ENCODE data around the gene PLXNA4.

Gene PLXNA4

DNA sequence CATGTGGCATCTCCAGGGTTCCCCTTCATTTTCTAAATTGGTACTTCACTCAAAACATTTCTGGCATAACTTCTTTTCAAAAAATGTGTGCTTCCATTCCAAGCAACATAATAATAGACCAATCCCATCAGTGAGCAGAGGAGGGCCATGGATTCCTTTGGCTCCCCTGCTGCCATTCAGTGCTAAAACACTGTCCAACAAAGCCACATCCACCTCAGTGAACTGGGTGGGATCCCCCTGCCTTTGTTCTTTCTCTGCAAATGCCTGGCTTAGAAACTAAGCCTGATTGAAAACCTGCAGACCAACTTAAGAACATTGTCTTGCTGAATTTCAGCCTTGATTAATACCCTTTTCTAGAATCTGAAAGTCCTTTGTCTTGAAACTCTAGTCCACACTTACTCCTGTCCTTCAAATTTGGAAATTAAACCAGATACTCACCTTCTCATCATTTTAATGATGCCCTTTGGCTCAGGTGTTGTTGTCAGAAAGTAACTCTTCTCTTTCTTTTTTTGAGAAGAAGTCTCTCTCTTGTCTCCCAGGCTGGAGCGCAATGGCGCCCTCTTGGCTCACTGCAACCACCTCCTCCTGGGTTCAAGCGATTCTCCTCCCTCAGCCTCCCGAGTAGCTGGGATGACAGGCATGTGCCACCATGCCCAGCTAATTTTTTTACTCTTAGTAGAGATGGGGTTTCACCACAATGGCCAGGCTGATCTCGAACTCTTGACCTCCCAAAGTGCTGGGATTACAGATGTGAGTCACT, 132.3 kb downstream of the PLXNA4 start:
- POLR2A ChIA-PET (ENCODE audit: low non-redundant PET): no interaction called here
- CTCF ChIA-PET: interaction anchor here (0.6 kb wide), 1 partner anchor 1786 kb away, joined by 7 read pairs; no protein-coding TSS in a partner anchor
- no peak overlapping the region for H3K27ac ChIP-seq
- TF ChIP-seq, protein P1, sequence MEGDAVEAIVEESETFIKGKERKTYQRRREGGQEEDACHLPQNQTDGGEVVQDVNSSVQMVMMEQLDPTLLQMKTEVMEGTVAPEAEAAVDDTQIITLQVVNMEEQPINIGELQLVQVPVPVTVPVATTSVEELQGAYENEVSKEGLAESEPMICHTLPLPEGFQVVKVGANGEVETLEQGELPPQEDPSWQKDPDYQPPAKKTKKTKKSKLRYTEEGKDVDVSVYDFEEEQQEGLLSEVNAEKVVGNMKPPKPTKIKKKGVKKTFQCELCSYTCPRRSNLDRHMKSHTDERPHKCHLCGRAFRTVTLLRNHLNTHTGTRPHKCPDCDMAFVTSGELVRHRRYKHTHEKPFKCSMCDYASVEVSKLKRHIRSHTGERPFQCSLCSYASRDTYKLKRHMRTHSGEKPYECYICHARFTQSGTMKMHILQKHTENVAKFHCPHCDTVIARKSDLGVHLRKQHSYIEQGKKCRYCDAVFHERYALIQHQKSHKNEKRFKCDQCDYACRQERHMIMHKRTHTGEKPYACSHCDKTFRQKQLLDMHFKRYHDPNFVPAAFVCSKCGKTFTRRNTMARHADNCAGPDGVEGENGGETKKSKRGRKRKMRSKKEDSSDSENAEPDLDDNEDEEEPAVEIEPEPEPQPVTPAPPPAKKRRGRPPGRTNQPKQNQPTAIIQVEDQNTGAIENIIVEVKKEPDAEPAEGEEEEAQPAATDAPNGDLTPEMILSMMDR (conservative IDR thresholded peaks at IDR 0.05; ENCODE audit: low read depth): no peak
- DNase-seq (ENCODE audit: low spot score): no peak

DNA sequence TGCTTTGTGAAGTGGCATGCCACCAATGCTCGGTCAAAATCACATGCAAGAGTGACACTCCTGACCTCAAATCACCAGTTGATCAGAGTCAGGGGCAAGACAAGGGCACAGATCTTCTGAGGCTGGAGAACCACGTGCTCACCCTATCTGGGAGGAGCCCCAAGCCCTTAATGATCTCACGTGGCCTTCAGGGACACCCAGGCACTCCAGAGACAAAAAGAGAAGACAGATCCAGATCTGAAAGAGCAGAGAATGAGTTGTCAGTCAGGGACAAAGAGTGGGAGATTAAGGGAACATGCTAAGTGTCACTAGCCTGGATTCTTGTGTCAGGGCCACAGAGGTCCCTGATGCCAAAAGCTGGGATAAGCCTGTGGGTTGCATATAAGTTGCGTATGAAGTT, 134.3 kb downstream of the PLXNA4 start:
- ChIA-PET CTCF (no interaction called here), POLR2A (ENCODE audit: low non-redundant PET) (no interaction called here)
- DNase-seq (ENCODE audit: low spot score): no peak
- no peak overlapping the region for H3K27ac ChIP-seq
- TF ChIP-seq, protein P1 (conservative IDR thresholded peaks at IDR 0.05; ENCODE audit: low read depth): no peak

DNA sequence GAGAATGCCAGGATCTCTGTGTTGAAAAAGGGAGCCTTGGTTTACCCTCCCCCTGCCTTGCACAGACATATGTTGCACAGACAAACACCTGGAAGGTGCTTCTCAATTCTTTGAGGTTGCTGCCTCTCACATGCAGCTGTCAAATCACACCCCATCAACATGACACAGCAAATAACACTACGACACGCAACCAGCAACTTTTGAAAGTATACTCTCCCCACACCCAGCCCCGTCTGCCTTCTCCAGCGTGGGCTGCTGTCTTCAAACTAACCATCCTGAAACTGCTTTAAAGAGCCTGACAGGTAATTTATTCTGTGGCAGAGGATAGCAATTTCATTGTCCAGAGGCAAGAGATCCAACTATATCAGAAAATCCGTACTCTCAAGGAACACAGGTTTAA, 136.1 kb downstream of the PLXNA4 start:
- H3K27ac ChIP-seq: no peak overlapping the region
- ChIA-PET CTCF (no interaction called here), POLR2A (ENCODE audit: low non-redundant PET) (no interaction called here)
- TF ChIP-seq, protein P1 (conservative IDR thresholded peaks at IDR 0.05; ENCODE audit: low read depth): no peak
- no peak for DNase-seq (ENCODE audit: low spot score)

DNA sequence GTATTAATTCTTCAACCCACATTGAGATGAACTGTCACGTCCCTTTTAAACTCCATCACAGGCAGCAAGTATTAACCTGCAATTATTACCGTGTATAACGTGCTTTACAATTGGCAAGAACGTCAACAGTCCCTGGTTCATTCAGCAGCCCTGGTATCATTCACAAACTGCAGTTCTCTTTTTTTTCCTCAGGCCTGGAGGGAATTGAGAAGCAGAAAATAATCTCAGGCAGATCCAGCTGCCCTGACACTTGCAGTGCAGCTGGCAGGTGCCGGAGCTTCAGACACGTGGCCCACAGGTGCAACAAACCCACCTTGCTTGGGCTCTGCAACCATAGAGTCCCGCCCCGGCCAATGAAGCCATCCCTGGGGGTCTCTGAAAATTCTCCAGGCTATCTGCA, 137.3 kb downstream of the PLXNA4 start:
- no peak for DNase-seq (ENCODE audit: low spot score)
- POLR2A ChIA-PET (ENCODE audit: low non-redundant PET): no interaction called here
- CTCF ChIA-PET: interaction anchor here (0.6 kb wide), 1 partner anchor 798 kb away, joined by 3 read pairs; no protein-coding TSS in a partner anchor
- TF ChIP-seq, protein P1 (conservative IDR thresholded peaks at IDR 0.05; ENCODE audit: low read depth): no peak
- H3K27ac ChIP-seq: no peak overlapping the region

DNA sequence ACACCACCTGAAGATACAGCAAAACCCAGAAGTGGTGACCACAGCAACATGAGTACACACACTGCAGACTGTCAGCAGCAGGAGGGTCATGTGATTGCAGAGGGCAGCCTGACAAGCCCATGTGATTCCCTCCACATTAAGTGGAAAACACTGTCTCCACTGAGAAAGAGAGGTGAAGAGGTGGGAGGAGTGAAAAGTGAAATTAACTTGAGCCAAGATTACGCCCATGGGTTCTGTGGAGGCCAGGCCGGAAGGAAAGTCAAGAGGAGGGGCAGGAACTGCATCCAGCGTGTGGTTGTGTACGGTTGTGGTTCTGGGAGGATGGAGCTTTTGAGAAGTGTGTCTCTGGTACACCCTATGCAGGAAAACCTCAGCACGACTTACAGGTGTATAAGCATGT, 138.5 kb downstream of the PLXNA4 start:
- ChIA-PET CTCF (no interaction called here), POLR2A (ENCODE audit: low non-redundant PET) (no interaction called here)
- no peak for DNase-seq (ENCODE audit: low spot score)
- TF ChIP-seq, protein P1 (conservative IDR thresholded peaks at IDR 0.05; ENCODE audit: low read depth): no peak
- H3K27ac ChIP-seq: no peak overlapping the region

DNA sequence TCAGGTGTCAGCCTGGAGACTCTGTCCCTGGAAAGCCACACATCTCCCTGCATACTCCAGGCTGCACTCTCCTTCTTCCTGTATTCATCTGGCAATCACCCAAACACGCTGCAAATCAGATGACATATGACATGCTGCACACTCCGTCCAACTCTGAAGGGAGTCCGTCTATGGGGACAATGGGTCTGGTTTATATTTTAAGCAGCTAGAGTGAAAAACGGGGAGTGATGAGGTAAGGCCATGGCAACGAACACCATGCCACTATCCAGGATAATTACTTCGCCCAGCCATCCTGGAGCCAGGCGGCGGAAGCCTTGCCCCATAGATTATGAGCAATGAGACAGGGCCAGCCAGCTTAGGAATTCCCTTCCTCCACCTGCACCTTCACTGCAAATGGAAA, 140.1 kb downstream of the PLXNA4 start:
- POLR2A ChIA-PET (ENCODE audit: low non-redundant PET): no interaction called here
- CTCF ChIA-PET: no interaction called here
- TF ChIP-seq, protein P1 (conservative IDR thresholded peaks at IDR 0.05; ENCODE audit: low read depth): no peak
- DNase-seq (ENCODE audit: low spot score): no peak
- H3K27ac ChIP-seq: no peak overlapping the region
